GF-D8 (cell line): ENCODE data around the gene MGMT.

Experiments
- DNase-seq: peaks from one replicate; lab custom pipeline; 2025; lab: John Stamatoyannopoulos, UW

Gene MGMT

GRCh38 chr10:129542589-129542988, 75.5 kb downstream of the MGMT start:
- no peak for DNase-seq

- no peak for DNase-seq
Measured at GRCh38 chr10:129544205-129545202, 77.5 kb downstream of the MGMT start.

GRCh38 chr10:129545261-129545660, 78.2 kb downstream of the MGMT start:
- no peak for DNase-seq

- no peak for DNase-seq
Measured at GRCh38 chr10:129546106-129546505, 79.1 kb downstream of the MGMT start.

- DNase-seq: no peak
Measured at GRCh38 chr10:129547608-129548007, 80.6 kb downstream of the MGMT start.

GRCh38 chr10:129548600-129548999, 81.6 kb downstream of the MGMT start:
- DNase-seq: no peak

GRCh38 chr10:129550076-129550475, 83.0 kb downstream of the MGMT start:
- no peak for DNase-seq

- DNase-seq: no peak
Measured at GRCh38 chr10:129550658-129551057, 83.6 kb downstream of the MGMT start.

- no peak for DNase-seq
Measured at GRCh38 chr10:129552119-129552518, 85.1 kb downstream of the MGMT start.

- no peak for DNase-seq
Measured at GRCh38 chr10:129553928-129554327, 86.9 kb downstream of the MGMT start.

- DNase-seq: no peak
Measured at GRCh38 chr10:129556316-129556715, 89.3 kb downstream of the MGMT start.

- no peak for DNase-seq
Measured at GRCh38 chr10:129560361-129560760, 93.3 kb downstream of the MGMT start.

- no peak for DNase-seq
Measured at GRCh38 chr10:129562487-129562886, 95.4 kb downstream of the MGMT start.

- DNase-seq: no peak
Measured at GRCh38 chr10:129564923-129565322, 97.9 kb downstream of the MGMT start.

GRCh38 chr10:129568583-129569344, 101.7 kb downstream of the MGMT start:
- no peak for DNase-seq

- no peak for DNase-seq
Measured at GRCh38 chr10:129570185-129570584, 103.1 kb downstream of the MGMT start.

GRCh38 chr10:129579228-129579627, 112.2 kb downstream of the MGMT start:
- no peak for DNase-seq

GRCh38 chr10:129580010-129580409, 113.0 kb downstream of the MGMT start:
- DNase-seq: no peak

GRCh38 chr10:129580901-129581300, 113.9 kb downstream of the MGMT start:
- DNase-seq: no peak

GRCh38 chr10:129581827-129582411, 114.9 kb downstream of the MGMT start:
- no peak for DNase-seq

- no peak for DNase-seq
Measured at GRCh38 chr10:129583831-129584230, 116.8 kb downstream of the MGMT start.

- no peak for DNase-seq
Measured at GRCh38 chr10:129586898-129587443, 119.9 kb downstream of the MGMT start.
